Raji (cell line): ENCODE data around the gene SLC5A1.

Experiments used
- POLR2A ChIP-seq: IDR thresholded peaks from 2 replicates; pipeline ENCODE4 v1.6.1; 2011; ENCODE audit warnings: low read depth, low read length, control low read depth; ENCODE audit not compliant: insufficient read depth

Gene SLC5A1

DNA sequence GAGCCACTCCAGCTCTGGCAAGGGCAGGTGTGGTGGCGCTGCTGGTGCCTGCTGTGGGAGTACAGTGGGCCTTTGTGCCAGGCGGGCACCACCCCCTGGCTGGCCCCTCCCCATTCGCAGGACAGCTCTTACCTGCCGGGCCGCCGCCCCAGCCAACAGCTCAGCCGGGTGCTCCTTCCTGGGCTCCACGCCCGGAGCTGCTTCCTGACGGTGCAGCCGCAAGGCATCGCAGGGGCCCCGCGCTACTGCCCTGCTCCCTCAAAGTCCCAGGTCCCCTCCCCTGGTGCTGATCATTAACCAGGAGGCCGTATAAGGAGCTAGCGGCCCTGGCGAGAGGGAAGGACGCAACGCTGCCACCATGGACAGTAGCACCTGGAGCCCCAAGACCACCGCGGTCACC is at the start of gene SLC5A1:
Gene SLC5A1, plus strand, starts transcription at position 338 of the 400 bp plus-strand sequence. Its CDS starts 21 bp downstream, at position 359.
- TF ChIP-seq POLR2A = no peak

GRCh38 chr22:31995046-31995445 is 48.0 kb upstream of the SLC5A1 start:
- TF ChIP-seq POLR2A = no peak

DNA sequence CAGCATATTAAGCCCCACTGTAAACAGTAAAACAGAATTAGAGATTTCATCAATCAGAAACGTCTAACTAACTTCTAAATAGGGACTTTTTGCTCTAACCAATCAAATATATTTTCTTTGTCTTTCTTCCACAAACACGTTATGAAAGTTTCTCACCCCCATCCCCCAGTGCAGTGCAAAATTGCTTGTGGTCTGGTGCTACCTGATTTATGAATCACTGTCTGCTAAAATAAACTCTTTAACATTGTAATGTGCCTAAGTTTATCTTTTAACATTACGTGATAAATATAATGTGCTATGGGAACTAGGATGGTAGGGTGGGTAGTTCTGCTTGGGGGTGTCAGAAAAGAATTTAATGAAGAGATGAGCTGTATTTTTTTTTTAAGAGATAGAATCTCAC is 47.3 kb upstream of the SLC5A1 start:
- no peak for TF ChIP-seq POLR2A

DNA sequence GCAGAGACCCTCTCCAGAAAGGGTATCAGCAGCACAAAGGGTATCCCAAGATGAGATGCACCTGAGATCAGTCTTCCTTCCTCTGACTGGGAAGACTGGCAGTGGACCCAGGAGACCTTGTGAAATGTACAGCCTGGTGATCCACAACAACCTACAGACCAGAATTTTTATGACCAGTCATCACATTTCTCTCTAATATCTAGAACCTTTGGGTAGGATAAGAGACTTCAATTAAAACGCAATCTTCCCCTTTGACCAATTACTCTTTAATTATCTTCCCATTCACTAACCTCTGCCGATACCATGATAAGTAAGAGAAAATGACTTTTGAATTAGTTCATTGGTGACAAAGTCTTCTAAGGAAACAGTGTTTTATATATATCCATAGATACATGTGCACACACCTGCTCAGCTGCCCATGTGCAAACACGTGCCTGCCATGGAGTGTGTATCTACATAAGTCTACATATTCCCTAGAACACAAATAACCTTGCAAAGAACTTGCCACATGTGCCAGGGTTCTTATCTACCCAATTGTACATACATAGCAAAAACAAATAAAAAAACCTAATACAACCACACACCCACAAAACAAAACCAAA is 44.2 kb upstream of the SLC5A1 start:
- no peak for TF ChIP-seq POLR2A

DNA sequence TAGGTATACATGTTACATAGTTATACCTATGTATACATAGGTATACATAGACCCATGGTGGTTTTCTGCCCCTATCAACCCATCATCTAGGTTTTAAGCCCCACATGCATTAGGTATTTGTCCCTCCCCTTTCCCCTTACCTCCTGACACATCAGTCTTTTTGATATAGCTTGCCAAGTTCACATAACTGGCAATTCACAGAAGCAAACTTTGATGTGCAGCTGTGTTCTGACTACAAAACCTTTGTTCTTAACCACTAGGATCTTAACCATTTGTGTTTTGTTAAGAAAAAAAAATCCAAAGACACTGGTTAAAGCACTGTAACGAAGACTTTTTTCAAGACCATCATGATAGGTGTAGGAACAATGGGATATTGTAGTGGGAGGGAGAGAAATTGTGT is 42.9 kb upstream of the SLC5A1 start:
- TF ChIP-seq POLR2A = no peak

DNA sequence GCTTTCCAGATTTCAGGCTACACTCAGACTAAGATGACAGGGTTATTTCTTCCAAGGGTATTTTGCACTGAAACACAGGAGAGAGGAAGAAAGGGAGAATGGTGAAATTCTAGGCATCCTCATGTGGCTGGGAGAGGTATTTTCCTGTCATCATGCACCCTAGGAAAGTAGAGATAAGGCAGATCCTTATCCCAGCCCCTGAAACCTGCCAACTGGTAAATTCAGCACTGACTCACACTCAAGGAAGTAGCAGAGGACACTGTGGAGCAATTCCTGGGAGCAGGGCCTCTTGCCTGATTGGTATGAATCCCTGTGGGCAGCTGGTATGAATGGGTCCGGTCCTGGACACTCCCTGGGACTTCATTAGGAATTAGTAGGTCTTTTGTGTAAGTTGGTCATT is 37.6 kb upstream of the SLC5A1 start:
- TF ChIP-seq POLR2A = no peak

DNA sequence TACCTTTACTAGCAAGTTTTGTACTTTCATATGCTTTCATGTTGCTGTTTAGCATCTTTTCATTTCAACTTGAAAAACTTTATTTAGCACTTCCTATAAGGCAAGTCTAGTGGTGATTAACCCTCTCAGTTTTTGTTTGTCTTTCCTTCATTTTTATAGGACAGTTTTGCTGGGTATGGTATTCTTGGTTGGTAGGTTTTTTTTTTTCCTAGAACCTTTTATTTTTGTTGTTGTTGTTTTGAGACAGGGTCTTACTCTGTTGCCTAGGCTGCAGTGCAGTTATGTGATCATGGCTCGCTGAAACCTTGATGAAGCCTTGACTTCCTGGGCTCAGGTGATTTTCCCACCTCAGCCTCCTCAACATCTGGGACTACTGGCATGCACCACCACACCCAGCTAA is 29.9 kb upstream of the SLC5A1 start:
- no peak for TF ChIP-seq POLR2A

GRCh38 chr22:32016081-32016480 is 27.0 kb upstream of the SLC5A1 start:
- no peak for TF ChIP-seq POLR2A

GRCh38 chr22:32018056-32018455 is 25.0 kb upstream of the SLC5A1 start:
- TF ChIP-seq POLR2A = no peak

GRCh38 chr22:32020117-32020516 is 22.9 kb upstream of the SLC5A1 start:
- no peak for TF ChIP-seq POLR2A

DNA sequence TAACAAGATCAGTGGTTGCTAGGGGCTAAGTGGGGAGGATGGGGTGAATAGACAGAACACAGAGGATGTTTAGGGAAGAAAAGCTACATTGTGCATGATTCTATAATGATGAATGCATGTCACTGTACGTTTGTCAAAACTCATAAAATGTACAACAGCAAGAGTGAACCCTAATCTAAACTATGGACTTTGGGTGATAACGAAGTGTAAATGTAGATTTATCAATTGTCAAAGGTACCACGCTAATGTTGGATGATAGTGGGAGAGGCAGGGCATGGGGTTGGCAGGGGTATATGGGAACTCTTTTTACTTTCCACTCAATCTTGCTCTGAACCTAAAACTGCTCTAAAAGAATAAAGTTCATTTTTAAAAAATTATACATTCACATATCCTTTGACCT is 21.3 kb upstream of the SLC5A1 start:
- TF ChIP-seq POLR2A = no peak

GRCh38 chr22:32023251-32023827 is 19.7 kb upstream of the SLC5A1 start:
- no peak for TF ChIP-seq POLR2A

DNA sequence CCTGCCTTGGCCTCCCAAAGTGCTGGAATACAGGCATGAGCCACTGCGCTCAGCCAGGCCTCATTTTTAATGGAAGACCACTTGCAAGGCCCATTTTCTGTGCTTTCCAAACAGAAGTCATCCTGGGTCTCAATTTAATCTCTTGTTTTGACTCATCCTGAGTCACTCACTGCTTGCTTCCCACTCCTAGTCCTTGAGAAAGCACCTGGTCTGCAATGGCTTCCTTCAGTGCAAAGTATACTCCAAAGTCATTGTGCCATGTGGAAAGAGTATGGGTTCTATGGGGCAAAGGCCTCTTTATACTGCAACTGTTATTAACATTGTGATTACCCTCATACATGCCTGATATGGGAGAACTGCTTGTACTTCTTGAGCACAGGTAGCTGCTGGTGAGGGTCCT is 18.3 kb upstream of the SLC5A1 start:
- no peak for TF ChIP-seq POLR2A

GRCh38 chr22:32030518-32031247 is 12.4 kb upstream of the SLC5A1 start:
- TF ChIP-seq POLR2A = no peak

DNA sequence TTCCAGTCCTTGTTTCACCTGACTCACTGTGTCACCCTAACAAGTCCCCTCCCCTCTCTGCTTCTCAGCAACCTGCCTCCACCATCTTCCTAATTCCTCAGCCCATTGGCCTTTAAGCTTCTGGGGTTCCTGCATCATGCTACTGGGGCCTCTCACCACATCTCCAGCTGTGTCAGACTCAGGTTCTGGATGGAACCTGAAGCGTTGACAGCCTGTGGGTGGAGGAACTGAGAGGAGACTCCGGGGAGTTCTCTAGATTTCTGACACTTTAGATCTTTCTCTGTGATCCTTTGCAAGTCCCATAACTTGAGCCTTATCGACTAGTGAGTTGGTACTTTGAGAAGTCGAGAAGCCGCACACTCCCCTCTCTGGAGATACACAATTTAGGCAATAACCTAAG is 11.6 kb upstream of the SLC5A1 start:
- no peak for TF ChIP-seq POLR2A

GRCh38 chr22:32034275-32034674 is 8.8 kb upstream of the SLC5A1 start:
- TF ChIP-seq POLR2A = no peak
